Measurements from ENCODE around the gene DYNC2H1.

The DYNC2H1 gene

GRCh38 chr11:103147627-103148026, 38.4 kb downstream of the DYNC2H1 start:
- FAIRE-seq: no peak

DNA sequence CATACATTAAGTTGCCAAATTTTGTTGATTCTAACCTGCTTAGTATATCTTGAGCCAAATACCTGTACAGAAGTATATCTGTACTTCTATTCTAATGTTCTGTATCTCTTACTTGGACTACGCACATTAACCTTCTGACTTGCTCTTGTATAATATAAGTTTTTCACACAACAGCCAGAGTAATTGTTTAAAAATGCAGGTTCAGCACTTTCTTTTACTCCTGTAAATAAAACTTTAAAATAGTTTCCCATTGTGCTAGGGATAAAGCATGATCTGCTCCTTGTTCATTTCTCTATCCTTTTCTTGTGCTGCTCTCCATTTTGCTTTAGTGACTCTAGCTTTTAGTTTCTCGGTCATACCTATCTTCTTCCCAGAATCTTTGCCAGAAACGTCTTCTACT, 48.3 kb downstream of the DYNC2H1 start:
- FAIRE-seq: no peak

GRCh38 chr11:103164093-103164796, 55.0 kb downstream of the DYNC2H1 start:
- FAIRE-seq: no peak

DNA sequence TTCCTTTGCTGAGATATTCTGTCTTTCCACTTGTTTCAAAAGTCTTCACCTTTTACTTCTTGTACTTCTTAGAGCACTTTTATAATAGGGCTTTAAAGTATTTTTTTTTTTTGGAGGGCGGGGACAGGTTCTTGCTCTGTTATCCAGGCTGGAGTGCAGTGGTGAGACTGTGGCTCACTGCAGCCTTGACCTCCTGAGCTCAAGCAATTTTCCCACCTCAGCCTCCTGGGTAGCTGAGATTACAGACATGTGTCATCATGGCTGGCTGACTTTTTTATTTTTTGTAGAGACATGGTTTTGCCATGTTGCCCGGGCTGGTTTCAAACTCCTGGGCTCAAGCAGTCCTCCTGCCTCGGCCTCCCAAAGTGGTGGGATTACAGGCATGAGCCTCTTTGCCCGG, 57.9 kb downstream of the DYNC2H1 start:
- no peak for FAIRE-seq

DNA sequence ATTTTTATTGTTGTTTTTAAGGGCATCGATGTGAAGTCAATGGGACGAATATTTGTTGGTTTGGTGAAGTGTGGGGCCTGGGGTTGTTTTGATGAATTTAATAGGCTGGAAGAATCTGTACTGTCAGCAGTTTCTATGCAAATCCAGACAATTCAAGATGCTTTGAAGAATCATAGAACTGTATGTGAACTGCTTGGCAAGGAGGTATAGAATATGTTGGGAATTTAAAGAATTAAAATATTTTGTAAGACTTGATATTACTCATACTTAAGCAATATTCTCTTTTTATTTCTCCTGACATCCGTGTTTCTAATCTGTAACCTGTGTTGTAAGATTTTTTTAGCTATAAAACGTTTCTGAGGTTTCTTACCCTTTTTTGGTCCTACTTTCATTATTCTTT, 61.6 kb downstream of the DYNC2H1 start:
- no peak for FAIRE-seq

- no peak for FAIRE-seq
Measured at GRCh38 chr11:103175461-103176129, 66.4 kb downstream of the DYNC2H1 start.

DNA sequence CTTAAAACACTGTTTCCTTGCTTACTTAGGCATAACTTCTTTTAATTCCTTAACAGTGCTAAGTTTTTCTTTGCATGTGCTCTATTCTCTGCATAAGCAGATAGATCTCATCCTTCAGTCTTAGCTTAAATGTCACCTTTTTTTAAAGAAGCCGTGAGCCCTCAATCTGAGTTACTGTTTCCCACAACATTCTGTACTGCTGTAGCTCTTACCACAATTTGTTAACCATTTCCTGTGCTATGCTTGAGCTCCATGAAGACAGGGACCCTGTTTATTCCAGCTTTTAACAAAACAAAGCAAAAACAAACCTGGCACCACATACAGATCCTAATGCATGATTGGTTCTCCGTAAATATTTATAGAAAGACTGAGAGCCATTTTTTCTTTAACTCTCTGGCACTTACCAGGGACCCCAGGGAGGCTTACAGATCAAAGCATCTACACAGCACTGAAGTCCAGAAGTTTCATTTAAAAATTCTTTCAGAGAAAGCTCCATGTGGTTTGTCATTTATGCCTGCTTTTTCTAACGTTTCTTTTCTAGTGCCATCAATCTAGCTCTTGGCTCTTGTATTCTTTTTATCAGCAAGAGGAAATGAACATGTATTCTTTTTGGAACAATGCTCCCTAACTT, 74.9 kb downstream of the DYNC2H1 start:
- FAIRE-seq: peak; percentile 86

- peak; percentile 90 for FAIRE-seq
Measured at GRCh38 chr11:103202048-103202651, 92.9 kb downstream of the DYNC2H1 start.

GRCh38 chr11:103210543-103210942, 101.3 kb downstream of the DYNC2H1 start:
- FAIRE-seq: no peak

DNA sequence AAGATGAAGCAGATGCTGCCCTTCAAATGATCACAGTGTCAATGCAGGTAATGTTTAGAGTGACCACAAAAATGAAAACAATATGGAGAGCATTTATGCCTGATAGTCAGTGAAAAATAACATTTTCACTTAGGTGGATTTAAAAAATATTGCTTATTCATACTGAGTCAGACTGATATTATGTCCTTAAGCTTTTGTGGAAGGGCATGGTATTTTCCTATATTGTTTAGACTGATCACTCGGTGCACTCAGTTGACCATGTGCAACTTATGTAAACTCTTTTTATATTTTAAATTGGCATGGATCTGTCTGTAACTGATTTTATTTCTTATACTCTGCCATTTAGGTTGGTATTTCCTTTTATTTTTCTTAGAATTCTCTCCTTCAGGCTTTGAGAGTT, 106.6 kb downstream of the DYNC2H1 start:
- FAIRE-seq: no peak

- no peak for FAIRE-seq
Measured at GRCh38 chr11:103220133-103220532, 110.9 kb downstream of the DYNC2H1 start.

DNA sequence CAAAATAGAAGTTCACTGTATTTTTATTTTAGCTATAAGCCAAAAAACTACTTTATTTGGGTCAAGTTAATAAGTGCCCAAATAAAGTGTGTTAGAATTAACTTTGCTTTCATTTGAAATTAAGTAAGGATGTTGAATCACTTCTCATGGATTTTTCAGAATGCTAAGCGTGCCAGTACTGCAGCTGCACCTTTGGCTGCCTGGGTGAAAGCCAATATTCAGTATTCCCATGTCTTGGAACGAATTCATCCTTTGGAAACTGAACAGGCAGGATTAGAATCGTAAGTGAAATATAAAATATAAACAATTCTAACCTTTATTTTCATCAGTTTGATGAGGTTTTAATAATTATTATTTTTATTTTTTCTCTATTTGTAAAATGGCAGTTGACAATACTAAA, 113.6 kb downstream of the DYNC2H1 start:
- no peak for FAIRE-seq

GRCh38 chr11:103228807-103229206, 119.6 kb downstream of the DYNC2H1 start:
- no peak for FAIRE-seq

- FAIRE-seq: no peak
Measured at GRCh38 chr11:103234974-103235373, 125.7 kb downstream of the DYNC2H1 start.

DNA sequence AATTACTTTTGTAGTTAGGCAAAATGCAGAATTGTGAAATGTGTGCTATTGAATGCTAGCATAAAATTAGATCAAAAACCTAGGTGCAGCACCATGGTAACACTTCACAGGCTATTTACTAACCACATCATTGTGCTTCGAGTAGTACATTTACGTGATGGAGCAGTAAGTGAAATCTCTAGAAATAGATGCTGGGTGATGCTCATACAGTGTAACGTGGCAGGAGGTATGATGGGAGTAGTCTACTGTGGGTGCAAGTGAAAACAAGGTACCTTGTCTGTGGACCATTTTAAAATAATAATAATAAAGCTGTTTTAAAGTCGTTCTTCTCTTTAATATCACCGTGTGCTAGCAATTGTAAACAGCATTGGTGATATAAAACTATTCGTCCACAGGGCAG, 132.3 kb downstream of the DYNC2H1 start:
- FAIRE-seq: no peak

- no peak for FAIRE-seq
Measured at GRCh38 chr11:103254123-103254522, 144.9 kb downstream of the DYNC2H1 start.

DNA sequence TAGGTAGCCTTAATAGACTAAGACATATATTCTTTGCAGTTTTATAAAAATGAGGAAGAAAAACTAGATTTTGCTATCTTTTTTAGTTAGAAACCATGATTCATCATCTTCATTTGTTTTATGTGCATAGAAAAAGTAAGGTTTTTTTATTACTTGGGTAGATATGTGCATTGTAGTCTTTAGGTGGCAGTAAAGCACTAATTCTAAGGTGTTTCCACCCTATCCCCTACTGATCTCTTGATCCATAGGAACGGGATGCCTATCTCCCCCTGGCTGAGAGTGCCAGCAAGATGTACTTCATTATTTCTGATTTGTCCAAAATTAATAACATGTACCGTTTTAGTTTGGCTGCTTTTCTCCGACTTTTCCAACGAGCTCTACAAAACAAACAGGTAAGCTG, 148.1 kb downstream of the DYNC2H1 start:
- FAIRE-seq: peak; percentile 20

GRCh38 chr11:103266167-103266831, 157.1 kb downstream of the DYNC2H1 start:
- FAIRE-seq: no peak

- no peak for FAIRE-seq
Measured at GRCh38 chr11:103272876-103273275, 163.7 kb downstream of the DYNC2H1 start.

GRCh38 chr11:103274025-103274424, 164.8 kb downstream of the DYNC2H1 start:
- no peak for FAIRE-seq

GRCh38 chr11:103279821-103280220, 170.6 kb downstream of the DYNC2H1 start:
- no peak for FAIRE-seq

GRCh38 chr11:103281301-103281700, 172.1 kb downstream of the DYNC2H1 start:
- no peak for FAIRE-seq

- FAIRE-seq: no peak
Measured at GRCh38 chr11:103284260-103284659, 175.0 kb downstream of the DYNC2H1 start.
